G401.6 (cell line): Measurements from ENCODE around the gene CCR1.

Source experiments
- FAIRE-seq: peaks from 2 replicates; lab custom pipeline; 2012; peaks lifted over from hg19 to GRCh38; lab: Jason Lieb, UNC

CCR1 gene

DNA sequence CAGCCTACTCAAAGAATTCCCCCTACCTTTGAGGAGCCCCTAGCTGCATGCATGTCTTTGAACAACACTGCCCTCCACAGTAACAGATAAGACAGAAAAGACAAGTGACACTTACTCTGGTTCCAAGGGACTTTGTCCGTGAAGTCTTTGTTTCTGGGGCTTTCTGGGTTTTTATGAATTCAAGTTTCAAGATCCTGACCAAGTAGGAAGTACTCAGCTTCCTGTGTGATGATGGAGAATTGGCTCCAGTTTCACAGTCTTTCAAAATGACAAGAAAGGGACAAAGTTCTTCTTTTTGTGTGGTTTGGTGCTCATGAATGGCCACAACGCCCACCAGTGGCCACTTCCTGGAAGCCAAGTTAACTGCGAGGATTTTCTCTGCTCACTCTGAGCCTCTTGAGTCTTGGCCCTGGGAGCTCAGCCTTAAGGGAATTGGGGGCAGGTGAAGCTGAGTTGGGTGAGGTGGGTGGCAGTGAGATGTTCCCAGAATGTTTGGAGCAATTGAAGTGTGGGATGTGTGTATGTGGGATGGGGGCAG lies at the start of gene CCR1:
Gene CCR1, minus strand, starts transcription at position 147 of the 538 bp plus-strand sequence. CDS start 4,000 bp downstream, outside the sequence.
- no peak for FAIRE-seq

DNA sequence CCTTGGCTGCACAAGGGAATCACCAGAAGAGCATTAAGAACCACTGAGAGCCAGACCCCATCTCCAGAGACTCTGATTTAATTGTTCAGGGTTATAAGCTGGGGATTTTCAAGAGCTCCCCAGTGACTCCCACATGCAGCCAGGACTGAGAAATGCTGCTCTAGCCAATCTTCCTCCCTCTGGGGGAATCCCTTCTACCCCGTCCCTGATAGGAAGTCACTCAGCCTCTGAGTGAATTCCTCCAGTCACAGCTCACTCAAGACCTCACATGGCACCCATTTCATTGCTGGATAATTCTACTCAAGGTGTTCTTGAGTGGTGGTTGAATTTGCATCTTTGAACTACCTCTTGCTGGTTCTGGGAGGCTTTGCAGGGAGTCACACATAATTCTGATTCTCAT lies 44.9 kb upstream of the CCR1 start:
- no peak for FAIRE-seq

DNA sequence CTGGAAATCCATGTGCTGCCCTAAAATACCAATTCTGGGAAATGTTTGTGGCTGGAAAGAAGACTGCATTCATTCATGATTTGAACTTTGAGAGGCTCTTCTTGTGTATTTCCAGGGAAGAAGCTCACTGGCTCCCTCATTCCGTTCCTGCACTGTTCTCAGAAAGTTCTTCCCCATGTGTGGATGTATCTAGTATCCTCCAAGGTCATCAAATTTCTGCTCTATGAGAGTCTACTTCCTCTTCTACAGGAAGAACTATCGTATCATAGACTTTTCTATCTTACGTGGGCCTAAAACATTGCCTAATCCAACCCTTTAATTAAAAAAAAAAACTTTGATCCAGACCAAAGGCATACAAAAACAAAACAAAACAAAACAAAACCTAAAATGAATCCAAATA lies 37.0 kb upstream of the CCR1 start:
- no peak for FAIRE-seq

DNA sequence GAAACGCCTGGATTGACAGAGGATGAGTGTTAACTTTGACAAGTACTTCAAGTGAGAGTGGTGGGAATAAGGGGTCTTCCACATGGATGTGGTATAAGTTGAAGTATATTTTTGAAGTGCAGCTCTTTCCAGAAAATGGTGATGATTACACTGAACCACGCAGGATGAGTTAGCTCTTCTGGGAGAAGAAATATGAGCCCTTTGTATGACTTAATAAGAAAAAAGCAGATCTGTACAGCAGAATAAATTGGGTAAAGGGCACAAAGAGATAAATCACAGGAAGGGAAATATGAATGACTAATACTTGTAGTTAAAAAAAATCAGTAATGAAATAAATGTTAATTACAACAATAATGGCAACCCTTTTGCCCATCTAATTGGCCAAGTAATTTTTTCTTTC lies 35.4 kb upstream of the CCR1 start:
- no peak for FAIRE-seq

- no peak for FAIRE-seq
Observed at GRCh38 chr3:46242120-46242519, 34.0 kb upstream of the CCR1 start, which contains the start of gene CCR3. TSS of gene CCR3 (plus strand) at chr3:46242460. CDS start at chr3:46265159, 22,699 bp downstream.

GRCh38 chr3:46239952-46240351 lies 31.8 kb upstream of the CCR1 start:
- no peak for FAIRE-seq

GRCh38 chr3:46239301-46239938 lies 31.3 kb upstream of the CCR1 start:
- no peak for FAIRE-seq

DNA sequence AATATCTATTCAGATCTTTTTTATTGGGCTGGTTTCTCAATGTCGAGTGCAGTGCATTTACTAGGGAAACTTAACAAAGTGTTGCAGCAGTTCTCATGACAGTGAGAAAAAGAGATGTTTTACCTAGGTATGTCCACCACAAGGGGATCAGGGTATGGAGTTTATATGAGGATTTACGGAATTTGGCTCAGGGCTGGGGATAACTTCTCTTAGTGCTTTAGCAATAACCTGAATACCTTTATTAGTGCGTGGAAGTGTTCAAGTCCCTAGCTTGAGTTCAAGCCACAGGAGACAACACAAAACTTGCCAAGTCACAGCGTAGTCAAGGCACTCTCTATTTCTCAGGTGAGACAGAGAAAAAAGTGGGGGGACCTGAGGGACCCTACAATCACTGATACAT lies 30.3 kb upstream of the CCR1 start:
- FAIRE-seq: no peak

DNA sequence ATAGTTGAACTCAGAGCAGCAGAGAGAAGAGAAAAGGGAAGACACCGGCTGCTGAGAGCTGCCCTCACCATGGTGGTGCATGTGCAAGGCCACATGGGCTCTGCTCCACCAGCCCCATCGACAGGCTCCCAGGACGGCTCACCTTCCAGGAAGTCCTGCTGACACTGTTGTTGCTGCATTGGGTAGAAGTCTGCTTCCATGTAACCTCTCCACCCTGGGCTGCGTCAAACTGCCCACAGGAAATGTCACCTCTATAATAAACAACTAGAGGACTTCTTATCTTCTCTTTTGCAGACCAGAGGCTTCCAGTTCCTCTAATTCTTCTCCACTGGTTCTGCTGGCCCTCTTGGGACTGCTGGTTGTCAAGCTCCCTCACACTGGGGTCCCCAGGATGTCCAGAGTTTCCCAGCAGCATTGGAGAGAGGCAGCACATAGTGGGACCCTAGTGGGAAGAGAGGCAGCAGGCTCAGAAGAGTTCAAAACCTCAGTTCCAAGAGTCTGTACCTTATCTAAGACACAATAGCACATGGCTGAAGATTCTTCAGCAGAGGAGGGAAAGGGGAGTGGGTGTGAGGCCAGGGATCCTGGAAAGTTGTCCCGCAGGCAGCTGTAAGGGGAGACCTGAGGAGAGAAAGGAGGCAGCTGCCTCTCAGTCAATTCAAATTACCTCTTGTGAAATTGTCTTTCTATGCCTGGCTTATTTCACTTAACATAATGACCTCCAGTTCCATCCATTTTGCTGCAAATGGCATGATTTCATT lies 28.4 kb upstream of the CCR1 start:
- FAIRE-seq: no peak

DNA sequence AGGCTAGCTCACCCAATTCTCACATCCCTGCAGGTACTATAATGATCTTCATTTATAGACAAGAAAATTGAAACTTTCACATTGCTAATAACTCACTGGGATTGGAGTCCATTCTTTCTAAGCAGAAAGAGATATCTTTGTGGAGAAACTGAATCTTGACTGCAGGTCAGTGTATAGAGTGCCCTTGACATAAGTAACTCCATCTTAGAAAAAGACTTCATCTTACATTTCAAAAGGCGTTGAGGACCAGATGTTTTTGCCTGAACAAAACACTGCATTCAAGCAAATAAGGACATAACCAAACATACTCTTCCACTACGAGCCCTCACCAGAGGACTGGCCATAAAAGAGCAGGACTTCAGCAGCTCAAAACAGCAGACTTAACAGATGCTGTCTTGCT lies 27.3 kb upstream of the CCR1 start:
- FAIRE-seq: no peak

GRCh38 chr3:46233194-46233593 lies 25.1 kb upstream of the CCR1 start:
- FAIRE-seq: no peak

DNA sequence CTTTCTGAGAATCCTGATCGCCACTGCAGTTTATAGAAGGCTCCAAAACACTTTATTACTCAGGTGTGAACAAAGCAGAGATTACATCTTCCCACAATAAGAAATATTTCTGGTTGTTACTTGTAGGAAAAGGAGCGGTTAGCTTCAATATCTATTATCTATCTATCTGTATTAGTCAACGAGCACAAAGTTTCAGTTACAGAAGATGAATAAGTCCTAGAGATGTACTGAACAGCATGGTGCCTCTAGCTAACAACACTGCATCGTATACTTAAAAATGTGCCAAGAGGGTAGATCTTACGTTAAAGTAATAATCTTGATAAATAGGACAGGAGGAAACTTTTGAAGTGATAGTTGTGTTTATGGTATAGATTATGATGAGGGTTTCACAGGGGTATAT lies 23.2 kb upstream of the CCR1 start:
- no peak for FAIRE-seq

DNA sequence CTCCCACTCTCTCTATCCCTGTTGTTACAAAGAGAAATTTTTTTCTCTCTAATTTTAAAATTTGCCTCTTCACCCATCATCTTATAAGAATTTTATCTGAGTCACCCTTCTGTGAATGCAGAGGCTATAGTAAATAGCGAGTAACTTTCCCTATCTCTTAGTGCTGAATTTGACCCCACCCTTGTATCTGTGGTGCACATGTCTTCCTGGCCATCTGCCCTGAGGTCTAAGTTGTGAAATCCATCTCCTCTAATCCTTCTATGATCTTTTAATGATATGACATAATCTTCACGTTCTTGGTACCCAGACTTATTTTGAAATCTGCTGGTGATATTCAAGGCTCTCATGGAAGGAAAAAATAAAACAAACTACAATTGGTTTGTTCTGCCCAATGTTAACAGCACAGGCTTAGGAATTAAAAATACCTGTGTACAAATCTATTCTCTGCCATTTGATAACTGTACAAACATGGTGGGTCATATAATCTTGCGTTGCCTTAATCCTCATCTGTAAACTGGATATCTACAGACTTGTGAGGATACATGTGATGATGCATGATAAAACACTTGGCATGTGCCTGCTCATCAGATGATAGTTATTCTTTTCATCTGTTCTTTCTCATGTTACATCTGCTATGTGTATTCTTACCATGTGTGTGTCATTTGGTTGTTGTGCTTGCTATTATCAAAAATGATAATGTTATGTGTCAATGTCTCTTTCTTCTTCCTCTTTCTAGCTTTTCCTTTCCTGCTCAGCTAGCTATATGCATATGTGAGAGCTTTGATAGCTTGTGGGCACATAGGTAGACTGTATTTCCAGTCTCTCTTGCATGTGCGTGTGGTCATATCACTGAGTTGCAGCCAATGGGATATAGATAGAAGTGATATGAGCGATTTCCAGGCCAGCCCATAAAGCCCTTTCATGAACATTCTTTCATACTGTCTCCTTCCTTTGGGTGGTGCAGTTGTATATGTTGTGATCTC lies 20.4 kb upstream of the CCR1 start:
- no peak for FAIRE-seq

DNA sequence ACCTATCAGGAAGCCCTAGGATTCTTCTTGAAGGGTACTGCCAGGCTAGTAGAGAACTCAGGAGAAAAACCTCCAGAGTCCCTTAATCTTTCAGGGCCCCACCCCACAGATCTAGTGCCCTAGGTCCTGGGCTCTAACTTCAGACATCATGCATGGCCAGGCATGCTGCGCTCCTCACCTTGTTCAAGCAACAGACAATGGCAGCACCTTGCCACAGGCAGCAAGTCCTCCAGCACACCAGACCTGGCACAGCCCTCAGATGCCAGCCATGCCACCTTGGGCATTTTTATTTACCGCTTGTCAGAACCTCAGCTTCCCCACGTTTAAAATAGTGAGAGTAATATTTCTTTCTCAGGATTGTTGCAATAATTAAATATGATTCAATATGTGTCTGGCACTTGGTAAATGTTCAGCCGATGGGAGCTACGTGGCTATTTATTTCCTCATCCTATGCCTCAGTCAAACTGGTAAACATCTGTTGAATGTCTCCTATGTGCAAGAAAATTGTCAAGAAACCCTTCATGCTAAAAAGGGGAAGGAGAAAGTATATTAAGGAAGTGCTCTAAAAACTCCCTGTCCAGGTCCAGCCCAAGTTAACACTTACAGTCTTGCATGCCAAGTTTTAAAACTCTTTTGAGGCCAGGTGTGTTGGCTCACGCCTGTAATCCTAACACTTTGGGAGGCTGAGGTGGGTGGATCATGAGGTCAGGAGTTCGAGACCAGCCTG lies 14.5 kb upstream of the CCR1 start:
- FAIRE-seq: no peak

DNA sequence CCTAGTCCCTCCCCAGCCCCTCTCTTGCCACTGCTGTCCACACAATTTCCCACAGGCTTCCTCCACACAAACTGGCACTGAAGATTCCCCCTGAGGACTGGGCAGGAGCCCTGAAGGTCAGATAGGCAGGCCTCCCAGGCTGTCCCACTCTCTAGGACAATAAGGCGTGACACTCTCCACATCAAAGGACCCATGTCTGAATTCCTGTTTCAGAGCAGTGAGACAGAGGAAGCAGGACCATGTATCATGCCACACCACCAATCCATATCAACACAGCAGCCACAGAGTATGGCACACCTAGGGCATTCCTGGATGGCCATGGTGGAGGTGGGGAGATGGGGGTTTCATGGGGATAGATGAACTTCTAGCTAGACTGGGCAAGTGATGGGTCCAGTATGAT lies 13.8 kb upstream of the CCR1 start:
- FAIRE-seq: no peak

- no peak for FAIRE-seq
Observed at GRCh38 chr3:46221391-46221790, 13.3 kb upstream of the CCR1 start.

DNA sequence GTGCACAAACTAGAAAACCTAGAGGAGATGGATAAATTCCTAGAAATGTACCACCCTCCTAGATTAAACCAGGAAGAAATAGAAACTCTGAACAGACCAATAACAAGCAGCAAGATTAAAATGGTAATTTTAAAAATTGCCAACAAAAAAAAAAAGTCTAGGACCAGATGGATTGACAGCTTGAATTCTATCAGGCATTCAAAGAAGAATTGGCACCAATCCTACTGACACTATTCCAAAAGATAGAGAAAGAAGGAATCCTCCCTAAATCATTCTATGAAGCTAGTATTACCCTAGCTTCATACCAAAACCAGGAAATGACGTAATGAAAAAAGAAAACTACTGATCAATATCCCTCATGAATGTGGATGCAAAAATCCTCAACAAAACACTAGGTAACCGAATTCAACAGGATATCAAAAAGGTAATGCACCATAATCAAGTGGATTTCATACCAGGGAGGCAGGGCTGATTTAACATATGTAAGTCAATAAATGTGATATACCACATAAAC lies 10.1 kb upstream of the CCR1 start:
- FAIRE-seq: no peak

- FAIRE-seq: no peak
Observed at GRCh38 chr3:46215810-46216414, 7.8 kb upstream of the CCR1 start.

DNA sequence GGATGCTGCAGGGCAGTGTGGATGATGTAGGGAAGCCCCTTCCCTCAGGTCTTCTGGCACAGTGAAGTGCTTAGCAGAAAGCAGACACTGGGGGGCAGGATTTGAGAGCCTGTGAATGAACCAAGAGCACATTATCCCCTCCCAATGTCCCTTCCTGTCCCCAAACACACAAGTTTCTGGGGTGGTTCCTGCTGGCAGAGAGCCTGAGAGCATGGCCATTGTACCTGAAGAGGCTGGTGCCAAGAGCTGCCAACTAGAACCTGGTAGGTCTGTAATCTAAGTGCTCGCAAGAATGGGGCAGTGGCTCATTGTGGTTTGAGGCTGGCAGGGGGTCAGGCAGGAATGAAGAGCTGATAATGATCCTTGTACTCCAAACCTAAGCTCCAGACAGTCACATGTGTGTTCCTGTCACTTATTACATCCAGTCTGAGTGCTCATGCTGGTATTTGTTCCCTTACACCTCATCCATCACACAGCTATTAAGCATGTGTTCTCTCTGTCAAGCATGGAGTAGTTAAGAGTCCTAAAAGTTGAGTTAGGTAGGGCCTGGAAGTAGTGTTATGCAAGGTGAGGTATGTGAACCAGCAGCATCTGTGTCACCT lies 6.7 kb upstream of the CCR1 start:
- no peak for FAIRE-seq

- no peak for FAIRE-seq
Observed at GRCh38 chr3:46213201-46213600, 5.1 kb upstream of the CCR1 start.

- no peak for FAIRE-seq
Observed at GRCh38 chr3:46212101-46212500, 4.0 kb upstream of the CCR1 start.
